ENCODE measurements around the gene TNIP2.

GRCh38 chr4:2715426-2715825 lies 40.7 kb downstream of the TNIP2 start:
- TF ChIP-seq, protein P1, sequence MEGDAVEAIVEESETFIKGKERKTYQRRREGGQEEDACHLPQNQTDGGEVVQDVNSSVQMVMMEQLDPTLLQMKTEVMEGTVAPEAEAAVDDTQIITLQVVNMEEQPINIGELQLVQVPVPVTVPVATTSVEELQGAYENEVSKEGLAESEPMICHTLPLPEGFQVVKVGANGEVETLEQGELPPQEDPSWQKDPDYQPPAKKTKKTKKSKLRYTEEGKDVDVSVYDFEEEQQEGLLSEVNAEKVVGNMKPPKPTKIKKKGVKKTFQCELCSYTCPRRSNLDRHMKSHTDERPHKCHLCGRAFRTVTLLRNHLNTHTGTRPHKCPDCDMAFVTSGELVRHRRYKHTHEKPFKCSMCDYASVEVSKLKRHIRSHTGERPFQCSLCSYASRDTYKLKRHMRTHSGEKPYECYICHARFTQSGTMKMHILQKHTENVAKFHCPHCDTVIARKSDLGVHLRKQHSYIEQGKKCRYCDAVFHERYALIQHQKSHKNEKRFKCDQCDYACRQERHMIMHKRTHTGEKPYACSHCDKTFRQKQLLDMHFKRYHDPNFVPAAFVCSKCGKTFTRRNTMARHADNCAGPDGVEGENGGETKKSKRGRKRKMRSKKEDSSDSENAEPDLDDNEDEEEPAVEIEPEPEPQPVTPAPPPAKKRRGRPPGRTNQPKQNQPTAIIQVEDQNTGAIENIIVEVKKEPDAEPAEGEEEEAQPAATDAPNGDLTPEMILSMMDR (IDR thresholded peaks at IDR 0.05) = no peak
- no peak for TF ChIP-seq POLR2A (IDR thresholded peaks at IDR 0.05)

All from lower leg skin (tissue), 3 donors.